Fibroblast of lung (primary cell): ENCODE measurements around the gene INTS6L. TPM values are rescaled to one million over a fixed set of nuclear protein-coding genes. Genes with fewer than 3 reads are reported as not detected.

Experiments used
- DNase-seq, 2 donors: peaks; one replicate each; pipeline versions ENCODE4 v3.0.0 to v3.0.0-alpha.2; 2010; ENCODE audit warnings: low read depth in 2 of 2
- H2AFZ ChIP-seq: 2 replicates; pipeline ENCODE4 v1.5.1; 2012; ENCODE audit warnings: low read length, control low read depth, inconsistent platforms
- H3K27ac ChIP-seq: 2 replicates; pipeline ENCODE4 v1.5.1; 2011; ENCODE audit warnings: low read length, control low read depth; ENCODE audit not compliant: insufficient read depth
- H3K27me3 ChIP-seq: 2 replicates; pipeline ENCODE4 v1.5.1; 2011; ENCODE audit warnings: mild to moderate bottlenecking, low read length; ENCODE audit not compliant: control insufficient read depth, insufficient read depth
- H3K36me3 ChIP-seq: 2 replicates; pipeline ENCODE4 v1.5.1; 2011; ENCODE audit warnings: low read length; ENCODE audit not compliant: control insufficient read depth, insufficient read depth
- H3K4me1 ChIP-seq: 2 replicates; pipeline ENCODE4 v1.5.1; 2011; ENCODE audit warnings: low read length; ENCODE audit not compliant: control insufficient read depth, insufficient read depth; ENCODE audit errors: extremely low read depth
- H3K4me2 ChIP-seq: 2 replicates; pipeline ENCODE4 v1.5.1; 2011; ENCODE audit warnings: low read length, control low read depth; ENCODE audit not compliant: insufficient read depth; ENCODE audit errors: extremely low read depth
- H3K4me3 ChIP-seq, 4 experiments: fragments of 200-600 bp in 1 of 4; sonication (generic) in 1 of 4; replicated peaks in 1 of 4; 2 replicates each; pipeline ENCODE4 v1.5.1; 2011 to 2016; ENCODE audit warnings: low read length in 4 of 4, low read depth in 3 of 4, mild to moderate bottlenecking in 3 of 4, control low read depth in 2 of 4, inconsistent platforms in 1 of 4, mixed read lengths in 1 of 4; ENCODE audit not compliant: insufficient read depth in 1 of 4; ENCODE audit errors: control extremely low read depth in 1 of 4
- H3K79me2 ChIP-seq: 2 replicates; pipeline ENCODE4 v1.5.1; 2012; ENCODE audit warnings: mild to moderate bottlenecking, low read length, inconsistent platforms; ENCODE audit not compliant: control insufficient read depth, insufficient read depth
- H3K9ac ChIP-seq: 2 replicates; pipeline ENCODE4 v1.5.1; 2011; ENCODE audit warnings: mild to moderate bottlenecking, low read length, control low read depth; ENCODE audit not compliant: insufficient read depth
- H3K9me3 ChIP-seq: 2 replicates; pipeline ENCODE4 v1.5.1; 2012; ENCODE audit warnings: low read depth, low read length; ENCODE audit not compliant: control insufficient read depth, insufficient read depth
- H4K20me1 ChIP-seq: 2 replicates; pipeline ENCODE4 v1.5.1; 2011; ENCODE audit warnings: low read length; ENCODE audit not compliant: control insufficient read depth, insufficient read depth; ENCODE audit errors: extremely low read depth
- CTCF ChIP-seq, 2 donors: IDR thresholded peaks in 1 of 2; conservative IDR thresholded peaks in 1 of 2; 1 replicate in 1 of 2; 2 replicates in 1 of 2; pipeline ENCODE4 v1.5.1; 2011 to 2012; ENCODE audit warnings: low read length in 2 of 2, control low read depth in 1 of 2, inconsistent platforms in 1 of 2, low read depth in 1 of 2, mild to moderate bottlenecking in 1 of 2
- EZH2 ChIP-seq: IDR thresholded peaks from 2 replicates; pipeline ENCODE4 v1.5.1; 2012; ENCODE audit warnings: low read length, control low read depth, mild to moderate bottlenecking; ENCODE audit errors: missing control alignments
- polyA plus RNA-seq, 2 donors: library from polyadenylated mRNA; depleted of rRNA in 1 of 2; stranded (reverse) in 1 of 2; unstranded in 1 of 2; fragments of >200 nt; gene quantifications; 2 replicates each; pipeline ENCODE4 v1.2.1, GENCODE V29; 2011 to 2012; ENCODE audit warnings: missing spikeins in 1 of 2
- total RNA-seq: library from RNA; depleted of rRNA; stranded (reverse); fragments of >200 nt; gene quantifications from 2 replicates; pipeline ENCODE4 v1.2.1, GENCODE V29; 2014

INTS6L gene
- total and polyA plus RNA-seq, 2 donors (not counting 1 experiment from before 2014, with no cell fraction given) = 5.1 to 5.7 TPM

GRCh38 chrX:135477576-135477975 lies 42.9 kb upstream of the INTS6L start:
- TF ChIP-seq CTCF (conservative IDR thresholded peaks at IDR 0.05 in 1 of 2, IDR thresholded peaks at IDR 0.05 in 1 of 2; ENCODE audit: low read depth in 1 of 2, low read length in 2 of 2) = peak; percentile 10 to 36
- no peak for TF ChIP-seq EZH2
- Histone ChIP-seq H4K20me1 (no peaks in the 10 kb centered on the region), H3K4me3 (no peak overlapping the region), H3K27ac (no peak overlapping the region), H2AFZ (no peak overlapping the region), H3K79me2 (no peaks in the 10 kb centered on the region), H3K27me3 (no peaks in the 10 kb centered on the region), H3K36me3 (no peaks in the 10 kb centered on the region), H3K4me1 (no peaks in the 10 kb centered on the region), H3K4me2 (no peak overlapping the region), H3K9ac (no peak overlapping the region), H3K9me3 (no peaks in the 10 kb centered on the region)
- DNase-seq = peak; percentile 63 to 68

- Histone ChIP-seq H3K4me2 (no peak overlapping the region), H3K27me3 (no peaks in the 10 kb centered on the region), H3K36me3 (no peaks in the 10 kb centered on the region), H3K4me1 (no peaks in the 10 kb centered on the region), H3K9me3 (no peaks in the 10 kb centered on the region), H3K9ac (no peak overlapping the region), H4K20me1 (no peaks in the 10 kb centered on the region), H3K4me3 (no peak overlapping the region), H3K27ac (no peak overlapping the region), H3K79me2 (no peaks in the 10 kb centered on the region), H2AFZ (no peak overlapping the region)
- TF ChIP-seq CTCF (conservative IDR thresholded peaks at IDR 0.05 in 1 of 2, IDR thresholded peaks at IDR 0.05 in 1 of 2; ENCODE audit: low read depth in 1 of 2, low read length in 2 of 2) (no peak), EZH2 (no peak)
- no peak for DNase-seq
Observed at GRCh38 chrX:135480076-135480475, 40.4 kb upstream of the INTS6L start.

DNA sequence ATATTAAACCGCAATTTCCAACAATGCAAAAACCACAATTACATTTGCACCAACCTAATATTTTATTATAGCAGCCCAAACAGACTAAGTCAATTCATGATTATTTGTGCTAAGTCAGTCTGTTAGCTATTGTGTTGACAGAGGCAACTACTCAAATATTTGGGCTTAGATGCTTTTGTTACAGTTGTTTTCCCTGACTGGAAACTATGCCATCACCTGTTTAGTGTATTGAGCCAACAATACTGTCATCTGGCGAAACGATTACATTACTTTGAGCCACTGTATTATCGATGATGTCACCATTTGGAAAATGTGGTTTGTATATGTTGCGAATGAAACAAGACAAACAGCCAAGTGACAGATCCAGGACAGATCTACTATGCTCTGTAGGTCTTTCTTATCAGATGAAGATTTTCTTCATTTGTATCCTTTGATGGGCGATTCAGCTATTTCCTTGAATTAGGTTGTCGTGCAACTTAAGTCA lies 38.7 kb upstream of the INTS6L start:
- Histone ChIP-seq H3K27me3 (no peaks in the 10 kb centered on the region), H3K9me3 (no peaks in the 10 kb centered on the region), H3K79me2 (no peaks in the 10 kb centered on the region), H4K20me1 (no peaks in the 10 kb centered on the region), H3K36me3 (no peaks in the 10 kb centered on the region), H3K4me3 (no peak overlapping the region), H3K9ac (no peak overlapping the region), H3K4me1 (no peaks in the 10 kb centered on the region), H3K27ac (no peak overlapping the region), H2AFZ (no peak overlapping the region), H3K4me2 (no peak overlapping the region)
- no peak for TF ChIP-seq EZH2
- TF ChIP-seq CTCF (conservative IDR thresholded peaks at IDR 0.05 in 1 of 2, IDR thresholded peaks at IDR 0.05 in 1 of 2; ENCODE audit: low read depth in 1 of 2, low read length in 2 of 2) = no peak
- no peak for DNase-seq
